ENCODE data around the gene TBC1D22A.

TBC1D22A gene

GRCh38 chr22:47119181-47119580, 356.7 kb downstream of the TBC1D22A start:
- no peak overlapping the region for H3K4me3 ChIP-seq (ENCODE audit: low read length)
- H2AFZ ChIP-seq (ENCODE audit: low read depth, low read length) = no peak overlapping the region
- no peaks in the 10 kb centered on the region for H3K4me1 ChIP-seq (ENCODE audit: low read length)
- peaks cover 34% of the 10 kb centered on the region for H4K20me1 ChIP-seq (ENCODE audit: insufficient read depth, low read length)
- H3K79me2 ChIP-seq (ENCODE audit: low read length) = no peaks in the 10 kb centered on the region
- H3K27me3 ChIP-seq (ENCODE audit: low read depth, low read length) = no peaks in the 10 kb centered on the region
- no peak overlapping the region for H3K27ac ChIP-seq (ENCODE audit: low read length)
- H3K9me3 ChIP-seq (ENCODE audit: insufficient read depth, low read length) = no peaks in the 10 kb centered on the region
- no peaks in the 10 kb centered on the region for H3K36me3 ChIP-seq (replicated peaks; ENCODE audit: low read depth, low read length)
- no peak overlapping the region for H3K9ac ChIP-seq (ENCODE audit: low read length)
- TF ChIP-seq EZH2phosphoT487 (IDR thresholded peaks at IDR 0.05; ENCODE audit: low read depth) = no peak
- no peak for TF ChIP-seq CTCF (IDR thresholded peaks at IDR 0.05; ENCODE audit: low read depth, low read length)
- H3K4me2 ChIP-seq (ENCODE audit: low read length) = no peak overlapping the region

- no peaks in the 10 kb centered on the region for H3K4me1 ChIP-seq (ENCODE audit: low read length)
- H3K79me2 ChIP-seq (ENCODE audit: low read length) = no peaks in the 10 kb centered on the region
- no peak overlapping the region for H3K4me3 ChIP-seq (ENCODE audit: low read length)
- H3K4me2 ChIP-seq (ENCODE audit: low read length) = no peak overlapping the region
- no peaks in the 10 kb centered on the region for H3K27me3 ChIP-seq (ENCODE audit: low read depth, low read length)
- TF ChIP-seq CTCF (IDR thresholded peaks at IDR 0.05; ENCODE audit: low read depth, low read length) = no peak
- no peak for TF ChIP-seq EZH2phosphoT487 (IDR thresholded peaks at IDR 0.05; ENCODE audit: low read depth)
- H2AFZ ChIP-seq (ENCODE audit: low read depth, low read length) = no peak overlapping the region
- H3K27ac ChIP-seq (ENCODE audit: low read length) = no peak overlapping the region
- no peaks in the 10 kb centered on the region for H3K9me3 ChIP-seq (ENCODE audit: insufficient read depth, low read length)
- no peaks in the 10 kb centered on the region for H3K36me3 ChIP-seq (replicated peaks; ENCODE audit: low read depth, low read length)
- H3K9ac ChIP-seq (ENCODE audit: low read length) = no peak overlapping the region
- peaks cover 40% of the 10 kb centered on the region for H4K20me1 ChIP-seq (ENCODE audit: insufficient read depth, low read length)
These were observed 357.9 kb downstream of the TBC1D22A start for GRCh38 chr22:47120399-47120798.

- TF ChIP-seq CTCF (IDR thresholded peaks at IDR 0.05; ENCODE audit: low read depth, low read length) = no peak
- TF ChIP-seq EZH2phosphoT487 (IDR thresholded peaks at IDR 0.05; ENCODE audit: low read depth) = no peak
- H3K36me3 ChIP-seq (replicated peaks; ENCODE audit: low read depth, low read length) = no peaks in the 10 kb centered on the region
- no peaks in the 10 kb centered on the region for H3K4me1 ChIP-seq (ENCODE audit: low read length)
- no peaks in the 10 kb centered on the region for H3K79me2 ChIP-seq (ENCODE audit: low read length)
- no peak overlapping the region for H3K27ac ChIP-seq (ENCODE audit: low read length)
- no peaks in the 10 kb centered on the region for H3K9me3 ChIP-seq (ENCODE audit: insufficient read depth, low read length)
- no peak overlapping the region for H2AFZ ChIP-seq (ENCODE audit: low read depth, low read length)
- no peak overlapping the region for H3K4me2 ChIP-seq (ENCODE audit: low read length)
- H3K27me3 ChIP-seq (ENCODE audit: low read depth, low read length) = no peaks in the 10 kb centered on the region
- H3K4me3 ChIP-seq (ENCODE audit: low read length) = no peak overlapping the region
- H4K20me1 ChIP-seq (ENCODE audit: insufficient read depth, low read length) = peaks cover 40% of the 10 kb centered on the region
- no peak overlapping the region for H3K9ac ChIP-seq (ENCODE audit: low read length)
These were observed 359.3 kb downstream of the TBC1D22A start for GRCh38 chr22:47121791-47122190.

- H4K20me1 ChIP-seq (ENCODE audit: insufficient read depth, low read length) = peaks cover 43% of the 10 kb centered on the region
These were observed 360.1 kb downstream of the TBC1D22A start for GRCh38 chr22:47122441-47123000.

More at GRCh38 chr22:47122441-47123000, 360.1 kb downstream of the TBC1D22A start:
- H3K9ac ChIP-seq (ENCODE audit: low read length) = no peak overlapping the region
- no peak overlapping the region for H3K4me3 ChIP-seq (ENCODE audit: low read length)
- H3K36me3 ChIP-seq (replicated peaks; ENCODE audit: low read depth, low read length) = no peaks in the 10 kb centered on the region
- TF ChIP-seq EZH2phosphoT487 (IDR thresholded peaks at IDR 0.05; ENCODE audit: low read depth) = no peak
- no peak for TF ChIP-seq CTCF (IDR thresholded peaks at IDR 0.05; ENCODE audit: low read depth, low read length)
- H3K27ac ChIP-seq (ENCODE audit: low read length) = no peak overlapping the region
- H3K4me1 ChIP-seq (ENCODE audit: low read length) = no peaks in the 10 kb centered on the region
- no peaks in the 10 kb centered on the region for H3K79me2 ChIP-seq (ENCODE audit: low read length)
- no peaks in the 10 kb centered on the region for H3K9me3 ChIP-seq (ENCODE audit: insufficient read depth, low read length)
- no peak overlapping the region for H2AFZ ChIP-seq (ENCODE audit: low read depth, low read length)
- no peak overlapping the region for H3K4me2 ChIP-seq (ENCODE audit: low read length)
- no peaks in the 10 kb centered on the region for H3K27me3 ChIP-seq (ENCODE audit: low read depth, low read length)

Measured in OCI-LY3 (cell line).